HS-5 (cell line): ENCODE measurements around the gene GCC2.
"Not testable (repeated sequence)": the region's sequence is repeated elsewhere in the genome, so short reads cannot be mapped to it uniquely, and the experiment has no call there.

Experiments
- DNase-seq: peaks from one replicate; pipeline ENCODE4 v3.0.0-alpha.2; 2012; ENCODE audit warnings: low read depth

The GCC2 gene

DNA sequence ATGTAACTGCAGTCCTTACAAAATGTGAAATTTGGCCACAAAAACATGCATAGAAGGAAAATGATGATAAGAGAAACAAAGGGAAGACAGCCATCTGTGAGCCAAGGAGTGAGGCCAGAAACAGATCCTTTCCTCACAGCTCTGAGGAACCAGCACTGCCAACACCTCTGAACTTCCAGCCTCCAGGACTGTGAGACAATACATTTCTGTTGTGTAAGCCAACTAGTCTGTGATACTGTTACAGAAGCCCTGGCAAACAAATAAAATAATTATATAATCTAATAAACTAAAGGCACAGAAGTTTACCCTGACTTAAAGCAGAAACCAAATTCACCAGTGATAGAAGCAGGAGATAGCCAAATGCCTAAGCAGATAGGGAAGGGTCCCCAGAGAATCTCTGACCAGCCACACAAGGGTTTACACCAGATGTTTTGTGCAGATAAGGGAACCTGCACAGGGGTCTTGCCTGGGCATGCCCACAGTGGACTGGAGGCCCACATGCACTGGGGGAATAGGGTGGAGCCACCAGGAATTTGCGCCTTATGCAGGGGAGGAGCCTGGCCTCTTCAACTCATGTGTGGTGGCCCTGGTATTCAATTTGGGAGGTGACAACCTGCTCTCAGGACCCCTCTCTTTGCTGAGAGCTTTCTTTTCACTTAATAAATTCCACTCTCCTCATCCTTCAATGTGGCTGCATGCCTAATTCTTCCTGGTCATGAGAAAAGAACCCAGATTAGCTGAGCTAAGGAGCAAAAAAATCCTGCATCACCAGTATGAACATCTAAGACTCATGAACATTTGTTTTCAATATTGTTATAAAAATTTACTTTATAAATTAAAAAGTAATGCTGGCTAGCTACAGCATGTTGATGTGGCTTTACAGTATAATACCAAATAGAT lies 3.8 kb upstream of the GCC2 start:
- no peak for DNase-seq

DNA sequence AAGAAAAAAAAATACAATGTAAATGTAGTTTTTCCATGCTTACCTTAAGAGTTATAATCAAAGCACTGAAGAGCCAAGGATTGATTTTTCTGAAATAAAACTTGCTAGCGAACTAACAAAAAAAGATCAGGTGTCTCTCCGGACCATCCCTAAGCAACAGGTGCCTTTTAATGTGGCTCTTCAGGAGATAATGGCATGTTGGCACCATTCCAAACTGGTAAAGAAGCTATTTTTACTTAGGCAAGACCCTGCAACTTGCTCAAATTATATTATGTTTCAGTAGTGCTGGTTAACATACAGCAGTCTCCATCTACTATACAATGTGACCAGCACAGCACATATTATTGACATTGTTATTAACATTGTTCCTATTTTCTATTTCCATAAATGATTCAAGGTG lies 2.3 kb upstream of the GCC2 start:
- DNase-seq: no peak

- no peak for DNase-seq
Observed at GRCh38 chr2:108447947-108448677, 894 bp upstream of the GCC2 start.

GRCh38 chr2:108449410-108450130 lies 564 bp downstream of the GCC2 start:
- DNase-seq: no peak

GRCh38 chr2:108450863-108451262 lies 1.9 kb downstream of the GCC2 start:
- no peak for DNase-seq

DNA sequence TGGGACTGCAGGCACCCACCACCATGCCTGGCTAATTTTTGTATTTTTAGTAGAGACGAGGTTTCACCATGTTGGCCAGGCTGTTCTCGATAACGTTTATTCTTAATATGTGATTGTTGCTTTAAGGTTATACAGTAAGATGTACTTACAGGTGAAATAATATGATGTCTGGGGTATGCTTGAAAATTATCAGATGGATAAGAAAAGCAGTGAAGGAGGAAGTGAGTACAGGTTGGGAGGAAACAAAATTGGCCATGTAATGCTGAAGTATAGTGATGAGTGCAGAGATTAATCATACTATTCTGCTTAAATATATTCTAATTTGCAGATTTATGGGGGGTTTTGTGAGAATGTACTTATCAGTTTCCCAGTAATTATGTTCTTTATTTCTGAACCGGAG lies 3.0 kb downstream of the GCC2 start:
- no peak for DNase-seq

- DNase-seq: not testable (repeated sequence)
Observed at GRCh38 chr2:108453530-108453929, 4.5 kb downstream of the GCC2 start.

- DNase-seq: no peak
Observed at GRCh38 chr2:108454440-108454839, 5.4 kb downstream of the GCC2 start.

DNA sequence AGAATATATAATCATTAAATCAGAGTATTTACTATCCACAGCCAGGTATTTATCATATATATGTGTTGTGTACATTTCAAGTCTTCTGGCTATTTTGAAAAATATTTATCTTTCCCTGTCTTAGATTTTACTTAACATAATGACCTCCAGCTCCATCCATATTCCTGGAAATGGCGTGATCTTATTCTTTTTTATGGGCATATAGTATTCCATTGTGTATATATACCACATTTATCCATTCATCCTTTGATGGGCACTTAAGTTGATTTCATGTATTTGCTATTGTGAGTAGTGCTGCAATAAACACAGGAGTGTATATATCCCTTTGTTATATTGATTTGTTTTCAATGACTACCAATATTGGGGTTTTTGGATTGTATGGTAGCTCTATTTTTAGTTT lies 6.6 kb downstream of the GCC2 start:
- no peak for DNase-seq

- no peak for DNase-seq
Observed at GRCh38 chr2:108458082-108458481, 9.1 kb downstream of the GCC2 start.

- no peak for DNase-seq
Observed at GRCh38 chr2:108459441-108459840, 10.4 kb downstream of the GCC2 start.

DNA sequence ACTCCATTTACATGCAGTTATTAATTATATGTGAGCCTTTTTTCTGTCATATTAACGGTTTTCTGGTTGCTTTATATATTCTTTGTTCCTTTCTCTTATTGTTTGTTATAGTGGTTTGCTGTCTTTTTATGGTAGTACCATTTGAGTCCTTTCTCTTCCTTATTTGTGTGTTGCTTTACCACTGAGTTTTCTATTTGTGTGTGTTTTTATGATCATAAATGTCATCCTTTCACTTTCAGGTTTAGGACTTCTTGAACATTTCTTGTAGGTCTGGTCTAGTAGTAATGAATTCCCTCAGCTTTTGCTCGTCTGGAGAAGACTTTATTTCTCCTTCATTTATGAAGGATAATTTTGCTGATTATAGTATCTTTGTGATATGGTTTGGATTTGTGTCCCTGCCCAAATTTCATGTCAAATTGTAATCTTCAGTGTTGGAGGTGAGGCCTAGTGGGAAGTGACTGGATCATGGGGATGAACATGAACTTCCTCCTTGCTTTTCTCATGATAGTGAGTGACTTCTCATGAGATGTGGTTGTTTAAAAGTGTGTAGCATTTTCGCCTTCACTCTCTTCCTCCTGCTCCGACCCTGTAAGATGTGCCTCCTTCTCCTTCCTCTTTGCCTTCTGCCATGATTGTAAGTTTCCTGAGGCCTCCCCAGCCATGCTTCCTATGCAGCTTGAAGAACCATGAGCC lies 11.5 kb downstream of the GCC2 start:
- no peak for DNase-seq

DNA sequence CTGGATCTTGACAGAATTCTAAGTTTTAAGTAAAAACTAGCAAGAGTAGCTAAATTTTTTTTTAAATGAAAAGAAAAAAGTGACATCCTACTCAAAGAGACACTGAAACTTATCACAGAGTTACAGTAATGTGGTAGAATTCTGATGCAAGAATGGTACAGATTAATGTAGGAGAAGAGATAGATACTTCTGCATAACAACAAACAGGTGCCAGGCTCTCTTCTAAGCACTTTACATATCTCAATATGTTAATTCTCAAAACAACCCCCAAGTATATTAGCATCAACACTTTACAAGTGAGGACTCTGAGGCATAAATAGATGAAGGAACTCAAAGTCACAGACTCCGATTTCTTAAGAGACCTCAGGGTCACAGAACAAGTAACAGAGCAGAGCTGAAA lies 28.1 kb downstream of the GCC2 start:
- DNase-seq: no peak

GRCh38 chr2:108485253-108485652 lies 36.2 kb downstream of the GCC2 start:
- no peak for DNase-seq

DNA sequence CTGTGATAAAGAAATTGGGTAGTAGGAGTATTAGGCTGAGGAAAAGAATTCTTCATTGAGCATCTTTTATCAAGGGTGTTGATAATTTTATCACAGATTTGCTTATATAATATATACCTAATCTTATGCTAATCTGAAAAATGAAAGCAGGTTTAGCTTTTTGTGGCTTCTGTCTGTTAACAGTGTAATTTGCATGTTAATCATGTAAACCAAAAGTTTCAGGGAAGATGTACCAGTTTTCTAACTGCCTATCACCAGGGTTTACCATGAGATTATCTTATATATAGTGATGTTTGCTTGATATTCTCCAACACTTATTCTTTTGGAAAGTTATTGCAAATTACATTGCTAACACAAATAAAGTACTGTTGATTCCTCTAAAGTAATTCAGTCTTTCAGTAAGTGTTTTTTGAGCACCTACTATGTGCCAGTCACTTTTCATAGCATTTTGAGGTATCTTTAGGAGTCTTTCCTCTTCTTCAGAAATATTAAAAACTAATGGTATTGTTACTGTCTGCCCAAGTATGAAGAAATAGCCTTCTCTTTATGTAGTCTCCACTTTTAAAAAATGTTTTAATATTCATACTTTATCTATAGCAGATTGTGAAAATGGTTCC lies 41.6 kb downstream of the GCC2 start:
- no peak for DNase-seq

DNA sequence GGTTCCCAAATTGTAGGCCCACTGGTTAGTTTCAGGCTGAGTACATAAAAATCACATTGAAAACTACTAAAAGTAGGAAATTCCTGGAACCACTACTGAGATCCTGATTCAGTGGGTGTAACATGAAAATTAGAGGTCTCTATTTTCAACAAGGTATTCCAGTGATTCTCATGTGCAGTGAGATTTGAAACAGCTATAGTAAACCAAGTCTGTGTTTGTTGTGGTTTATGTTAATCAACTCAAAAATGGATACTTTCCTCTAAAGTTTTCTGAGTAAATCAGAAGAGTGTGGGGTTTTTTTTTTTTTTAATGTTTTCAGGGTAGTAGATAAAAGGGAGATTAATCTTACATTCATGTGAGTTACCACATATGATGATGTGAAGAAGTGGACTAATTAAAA lies 42.8 kb downstream of the GCC2 start:
- no peak for DNase-seq

DNA sequence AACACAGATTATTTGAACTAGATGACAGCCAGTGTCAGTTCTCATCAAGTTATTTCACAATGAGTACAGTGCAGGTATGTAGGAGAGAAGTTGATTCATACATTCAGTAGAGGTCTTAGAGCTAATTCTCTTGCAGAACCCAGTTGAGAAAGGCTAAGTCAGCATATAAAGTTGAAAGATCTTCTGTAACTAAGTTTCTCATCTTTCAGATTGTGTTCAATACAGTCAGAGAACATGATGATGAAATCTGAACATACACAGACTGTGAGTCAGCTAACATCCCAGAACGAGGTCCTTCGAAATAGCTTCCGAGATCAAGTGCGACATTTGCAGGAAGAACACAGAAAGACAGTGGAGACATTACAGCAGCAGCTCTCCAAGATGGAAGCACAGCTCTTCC lies 43.4 kb downstream of the GCC2 start:
- peak; percentile 75 for DNase-seq

- not testable (repeated sequence) for DNase-seq
Observed at GRCh38 chr2:108496167-108496566, 47.2 kb downstream of the GCC2 start.

- not testable (repeated sequence) for DNase-seq
Observed at GRCh38 chr2:108507620-108508019, 58.6 kb downstream of the GCC2 start.

DNA sequence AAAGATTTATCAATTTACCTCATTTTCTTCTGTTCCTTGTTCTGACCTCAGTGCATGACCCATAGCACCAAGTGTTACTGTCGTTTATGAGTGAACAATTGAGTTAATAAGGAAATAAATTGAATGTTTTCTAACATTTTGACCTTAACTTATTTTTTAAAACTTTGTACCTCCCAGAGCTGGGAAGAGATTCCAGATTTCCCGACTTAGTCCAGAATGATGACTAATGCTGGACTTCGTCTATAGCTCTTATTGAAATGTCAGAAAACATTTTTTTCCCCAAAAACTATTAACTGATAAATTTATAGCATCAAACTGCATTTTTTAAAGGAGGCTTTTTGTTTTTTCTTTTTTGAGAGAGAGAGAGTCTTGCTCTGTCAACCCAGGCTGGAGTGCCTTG lies 63.4 kb downstream of the GCC2 start:
- not testable (repeated sequence) for DNase-seq

DNA sequence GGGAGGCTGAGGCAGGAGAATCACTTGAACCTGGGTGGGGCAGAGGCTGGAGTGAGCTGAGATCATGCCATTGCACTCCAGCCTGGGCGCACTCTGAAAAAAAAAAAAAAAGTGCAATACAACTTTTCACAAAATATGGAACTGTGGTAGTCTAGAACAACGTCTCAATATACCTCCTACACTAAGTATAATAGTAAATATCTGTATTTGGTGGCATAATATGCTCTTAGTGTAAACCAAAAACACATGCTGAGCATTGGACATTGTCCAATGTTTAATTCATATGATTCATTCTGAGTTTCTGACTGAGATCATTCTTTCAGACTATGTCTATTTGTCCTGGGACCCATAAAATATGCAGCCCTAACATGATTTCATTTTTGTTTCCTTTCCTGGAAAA lies 65.5 kb downstream of the GCC2 start:
- DNase-seq: not testable (repeated sequence)

GRCh38 chr2:108524688-108525087 lies 75.7 kb downstream of the GCC2 start:
- DNase-seq: not testable (repeated sequence)
